GM20000 (cell line): Measurements from ENCODE around the gene DPEP3.
"Not testable (repeated sequence)": the region's sequence is repeated elsewhere in the genome, so short reads cannot be mapped to it uniquely, and the experiment has no call there.

Experiments
- DNase-seq: peaks from one replicate; pipeline ENCODE4 v3.0.0; 2012; ENCODE audit warnings: low spot score
- TF ChIP-seq, protein P1 (sequence below): IDR thresholded peaks from 2 replicates; pipeline ENCODE4 v1.5.1; 2012; ENCODE audit warnings: mild to moderate bottlenecking, control low read depth; ENCODE audit errors: extremely low read depth, missing control alignments

The DPEP3 gene

DNA sequence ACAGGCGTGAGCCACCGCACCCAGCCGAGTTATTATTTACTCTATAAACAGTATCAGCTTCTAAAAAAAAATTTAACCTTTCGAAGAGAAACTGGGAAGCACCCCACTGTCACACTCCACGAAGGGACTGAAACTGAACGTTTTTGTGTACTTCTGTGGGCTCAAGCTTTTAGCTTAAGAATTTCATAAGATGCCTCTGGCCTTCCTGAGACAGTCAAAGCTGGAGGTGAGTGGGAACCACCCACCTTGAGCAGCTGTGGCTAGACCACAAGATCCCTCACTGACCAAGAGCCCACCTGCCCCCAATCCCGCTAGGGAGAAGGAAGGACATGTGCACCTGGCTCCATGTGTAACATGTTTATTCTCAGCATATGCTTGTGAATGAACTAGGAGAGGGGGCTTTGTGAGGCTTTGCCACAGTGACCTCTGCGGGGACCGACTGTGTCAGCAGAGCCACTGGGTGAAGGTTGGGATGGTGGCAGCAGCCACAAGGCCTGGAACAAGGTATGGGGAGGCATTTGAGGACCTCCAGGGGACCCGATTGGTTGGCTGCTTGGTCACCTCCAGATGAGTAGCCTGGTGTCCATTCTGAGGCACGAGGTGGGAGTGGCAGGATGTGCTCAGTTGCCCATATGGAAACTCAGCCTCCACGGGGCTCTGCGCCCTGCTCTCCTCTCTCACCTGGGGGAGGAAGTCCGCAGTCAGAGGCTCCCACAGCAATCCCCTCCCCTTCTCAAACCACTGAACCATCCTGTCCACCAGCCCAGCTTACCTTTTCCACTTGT, 4.8 kb downstream of the DPEP3 start:
- DNase-seq = peak; percentile 64

DNA sequence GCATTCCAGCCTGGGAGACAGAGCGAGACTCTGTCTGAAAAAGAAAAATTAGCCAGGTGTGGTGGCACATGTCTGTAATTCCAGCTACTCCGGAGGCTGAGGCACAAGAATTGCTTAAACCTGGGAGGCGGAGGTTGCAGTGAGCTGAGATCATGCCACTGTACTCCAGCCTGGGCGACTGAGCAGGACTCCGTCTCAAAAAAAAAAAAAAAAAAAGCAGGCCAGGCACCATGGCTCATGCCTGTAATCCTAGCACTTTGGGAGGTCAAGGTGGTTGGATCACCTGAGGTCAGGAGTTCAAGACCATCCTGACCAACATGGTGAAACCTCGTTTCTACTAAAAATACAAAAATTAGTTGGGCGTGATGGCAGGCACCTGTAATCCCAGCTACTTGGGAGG, 8.0 kb downstream of the DPEP3 start:
- DNase-seq = not testable (repeated sequence)

More for the DNA sequence above, 4.8 kb downstream of the DPEP3 start:
- TF ChIP-seq, protein P1, sequence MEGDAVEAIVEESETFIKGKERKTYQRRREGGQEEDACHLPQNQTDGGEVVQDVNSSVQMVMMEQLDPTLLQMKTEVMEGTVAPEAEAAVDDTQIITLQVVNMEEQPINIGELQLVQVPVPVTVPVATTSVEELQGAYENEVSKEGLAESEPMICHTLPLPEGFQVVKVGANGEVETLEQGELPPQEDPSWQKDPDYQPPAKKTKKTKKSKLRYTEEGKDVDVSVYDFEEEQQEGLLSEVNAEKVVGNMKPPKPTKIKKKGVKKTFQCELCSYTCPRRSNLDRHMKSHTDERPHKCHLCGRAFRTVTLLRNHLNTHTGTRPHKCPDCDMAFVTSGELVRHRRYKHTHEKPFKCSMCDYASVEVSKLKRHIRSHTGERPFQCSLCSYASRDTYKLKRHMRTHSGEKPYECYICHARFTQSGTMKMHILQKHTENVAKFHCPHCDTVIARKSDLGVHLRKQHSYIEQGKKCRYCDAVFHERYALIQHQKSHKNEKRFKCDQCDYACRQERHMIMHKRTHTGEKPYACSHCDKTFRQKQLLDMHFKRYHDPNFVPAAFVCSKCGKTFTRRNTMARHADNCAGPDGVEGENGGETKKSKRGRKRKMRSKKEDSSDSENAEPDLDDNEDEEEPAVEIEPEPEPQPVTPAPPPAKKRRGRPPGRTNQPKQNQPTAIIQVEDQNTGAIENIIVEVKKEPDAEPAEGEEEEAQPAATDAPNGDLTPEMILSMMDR = no peak

DNA sequence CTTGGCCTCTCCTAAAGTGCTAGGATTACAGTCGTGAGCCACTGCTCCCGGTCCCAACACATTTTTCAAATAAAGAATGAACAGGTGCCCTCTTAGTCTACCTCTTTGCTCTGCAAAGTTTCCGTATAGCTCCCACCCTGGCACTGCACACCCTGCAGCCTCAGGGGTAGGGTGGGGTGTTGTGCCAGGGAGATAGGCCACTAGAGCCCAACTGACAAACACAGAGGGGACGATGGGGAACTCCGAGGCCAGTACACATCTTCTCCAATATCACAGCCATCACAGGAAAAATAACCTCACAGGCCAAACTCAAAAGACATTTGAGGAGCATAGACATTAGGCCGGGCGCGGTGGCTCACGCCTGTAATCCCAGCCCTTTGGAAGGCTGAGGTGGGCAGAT, 9.2 kb downstream of the DPEP3 start:
- no peak for DNase-seq
- TF ChIP-seq, protein P1 = no peak

DNA sequence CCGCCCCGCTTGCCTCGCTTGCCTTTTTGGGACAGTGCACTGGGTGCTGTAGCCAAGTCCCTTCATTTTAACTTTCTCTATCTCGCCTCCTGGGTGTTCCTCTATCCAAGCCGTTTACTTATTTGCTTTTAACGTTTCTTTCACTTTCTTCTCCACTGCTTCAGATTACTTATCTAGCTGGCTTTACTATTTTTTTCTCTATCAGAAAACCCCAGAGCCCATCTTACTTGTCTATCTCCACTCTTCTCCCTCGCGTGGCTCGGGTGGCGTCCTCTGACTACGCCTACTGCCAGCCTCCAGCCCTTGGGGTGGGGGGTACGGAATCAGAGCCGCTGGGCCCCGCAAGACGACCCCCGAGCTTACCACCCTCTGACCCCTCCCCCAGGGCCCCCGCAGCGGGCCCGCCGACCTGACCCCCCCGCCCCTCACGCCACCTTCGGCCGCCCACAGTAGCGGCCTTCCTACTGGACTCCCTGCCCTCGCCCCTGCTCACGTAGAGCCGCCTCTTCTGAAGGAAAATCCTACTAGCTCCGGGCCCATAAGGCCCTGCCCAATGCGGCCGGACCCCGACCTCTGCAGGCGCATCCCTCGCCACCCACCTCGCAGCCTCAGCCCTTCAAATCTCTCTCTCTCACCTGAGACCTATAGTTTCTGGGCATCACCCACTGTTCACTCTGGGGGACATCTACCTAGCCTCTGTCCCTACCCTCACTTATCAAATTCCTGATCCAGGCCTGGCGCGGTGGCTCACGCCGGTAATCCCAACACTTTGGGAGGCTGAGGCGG, 10.9 kb downstream of the DPEP3 start:
- TF ChIP-seq, protein P1 = no peak
- peak; percentile 71 for DNase-seq

DNA sequence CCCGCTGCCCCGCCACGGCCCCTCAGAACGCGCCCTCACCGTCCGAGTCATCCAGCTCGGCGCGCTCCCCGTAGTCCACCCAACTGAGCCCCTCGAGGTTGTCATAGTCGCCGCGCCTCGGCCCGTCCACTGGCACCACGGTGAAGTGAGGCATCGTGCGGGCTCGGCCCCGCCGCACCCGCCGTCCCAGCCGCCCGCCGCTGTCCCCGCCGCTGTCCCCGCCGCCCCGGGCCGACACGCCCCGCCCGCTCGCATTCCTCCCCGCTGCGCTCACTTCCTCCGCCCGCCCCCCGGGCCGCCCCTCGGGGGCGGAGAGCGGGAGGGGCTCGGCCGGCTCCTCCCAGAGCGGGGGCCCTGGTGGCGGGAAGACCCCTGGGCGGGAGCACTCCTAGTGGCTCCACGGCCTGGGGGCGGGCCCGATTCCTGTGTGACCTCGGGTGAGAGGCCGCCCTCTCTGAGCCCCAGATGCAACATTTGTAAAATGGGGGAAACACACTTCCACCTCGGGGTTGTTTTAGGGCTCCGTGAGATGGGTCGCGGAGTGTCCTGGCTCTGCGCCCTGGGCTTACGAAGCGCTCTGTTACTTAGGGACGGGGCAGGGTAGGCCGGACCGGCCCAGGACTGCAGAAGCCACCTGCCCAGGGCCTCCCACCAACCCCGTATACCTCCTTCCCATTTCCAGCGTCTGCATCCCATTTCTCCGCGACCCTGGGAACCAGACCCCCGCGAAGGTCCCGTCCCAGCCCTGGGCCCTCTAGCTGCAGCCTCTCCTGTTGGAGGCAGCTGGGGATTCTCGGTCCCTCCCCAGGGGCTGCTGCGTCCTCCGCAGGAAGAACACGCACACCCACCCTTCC, 11.7 kb downstream of the DPEP3 start, which contains the start of gene SLC12A4:
Gene SLC12A4 (minus strand): TSS at position 238 of the 854 bp plus-strand sequence. CDS start 84 bp downstream, at position 154.
- peak; percentile 99 for DNase-seq
- TF ChIP-seq, protein P1 = no peak

DNA sequence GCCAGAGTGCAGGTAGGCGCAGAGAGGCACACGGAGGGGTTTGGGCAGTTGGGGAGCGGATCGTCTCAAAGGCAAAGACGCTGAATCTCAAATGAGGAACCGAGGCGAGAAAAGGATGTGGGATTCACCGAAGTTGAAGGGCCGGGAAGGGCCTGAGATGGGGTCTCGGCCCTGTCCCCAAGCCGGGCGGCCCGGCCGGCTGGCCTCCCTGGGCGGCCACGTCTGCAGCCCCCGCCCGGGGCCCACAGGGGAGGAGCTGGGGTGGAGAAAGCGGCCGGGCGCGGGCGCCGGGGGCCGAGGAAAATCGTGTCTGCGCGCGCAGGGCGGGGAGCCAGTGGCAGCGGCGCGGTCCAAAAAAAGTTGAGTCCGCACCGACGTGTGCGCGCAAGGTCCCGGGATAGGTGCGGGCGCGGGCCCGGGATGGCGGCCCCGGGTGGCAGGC, 12.3 kb downstream of the DPEP3 start:
- TF ChIP-seq, protein P1 = no peak
- DNase-seq = peak; percentile 79

DNA sequence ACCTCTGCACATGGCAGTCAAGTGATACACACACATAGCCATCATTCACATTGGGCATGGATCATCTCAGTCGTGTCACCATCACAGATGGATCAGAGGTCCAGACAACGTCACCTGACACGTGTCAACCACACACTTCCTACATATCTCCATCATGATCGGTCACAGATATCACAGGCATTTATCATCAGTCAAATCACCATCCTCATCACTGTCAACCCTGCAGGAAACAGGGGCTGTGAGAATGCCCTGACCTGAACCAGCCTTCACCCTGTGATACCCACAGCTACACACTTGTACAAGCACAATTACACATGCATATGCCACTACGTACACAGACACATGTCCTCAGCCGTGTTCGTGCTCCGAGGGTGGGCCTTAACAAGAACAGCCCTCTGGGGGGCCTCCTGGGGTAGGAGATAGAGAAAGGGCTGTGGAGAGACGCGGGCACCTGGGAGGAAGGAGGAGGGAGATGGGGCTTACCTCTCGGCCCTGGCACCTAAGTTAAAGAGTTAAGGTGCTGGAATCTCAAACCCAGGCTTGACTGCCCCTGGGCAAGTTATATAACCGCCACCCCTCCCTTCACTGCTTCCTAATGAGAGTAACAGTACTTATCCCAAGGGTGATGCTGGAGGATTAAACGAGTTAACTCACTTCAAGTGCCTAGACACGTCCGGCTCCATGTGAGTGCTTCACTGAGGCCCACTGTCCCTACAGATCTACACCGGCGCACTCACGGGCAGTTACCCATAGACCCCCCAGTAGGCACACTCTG, 12.9 kb downstream of the DPEP3 start:
- TF ChIP-seq, protein P1 = no peak
- no peak for DNase-seq
